LHCN-M2 (cell line): ENCODE measurements around the gene RPIA. TPM values are rescaled to one million over a fixed set of nuclear protein-coding genes. Genes with fewer than 3 reads are reported as not detected.
"Not testable (repeated sequence)": the region's sequence is repeated elsewhere in the genome, so short reads cannot be mapped to it uniquely, and the experiment has no call there.

Source experiments
- DNase-seq: peaks from one replicate; pipeline ENCODE4 v3.0.0-alpha.2; 2012; ENCODE audit warnings: low read depth
- total RNA-seq: library from RNA; depleted of rRNA; stranded (reverse); fragments of >200 nt; gene quantifications from 2 replicates; pipeline ENCODE4 v1.2.3, GENCODE V29; 2014; rRNA removed

The RPIA gene
- total RNA-seq, 1 experiment from 2014 or later: 8.0 TPM

DNA sequence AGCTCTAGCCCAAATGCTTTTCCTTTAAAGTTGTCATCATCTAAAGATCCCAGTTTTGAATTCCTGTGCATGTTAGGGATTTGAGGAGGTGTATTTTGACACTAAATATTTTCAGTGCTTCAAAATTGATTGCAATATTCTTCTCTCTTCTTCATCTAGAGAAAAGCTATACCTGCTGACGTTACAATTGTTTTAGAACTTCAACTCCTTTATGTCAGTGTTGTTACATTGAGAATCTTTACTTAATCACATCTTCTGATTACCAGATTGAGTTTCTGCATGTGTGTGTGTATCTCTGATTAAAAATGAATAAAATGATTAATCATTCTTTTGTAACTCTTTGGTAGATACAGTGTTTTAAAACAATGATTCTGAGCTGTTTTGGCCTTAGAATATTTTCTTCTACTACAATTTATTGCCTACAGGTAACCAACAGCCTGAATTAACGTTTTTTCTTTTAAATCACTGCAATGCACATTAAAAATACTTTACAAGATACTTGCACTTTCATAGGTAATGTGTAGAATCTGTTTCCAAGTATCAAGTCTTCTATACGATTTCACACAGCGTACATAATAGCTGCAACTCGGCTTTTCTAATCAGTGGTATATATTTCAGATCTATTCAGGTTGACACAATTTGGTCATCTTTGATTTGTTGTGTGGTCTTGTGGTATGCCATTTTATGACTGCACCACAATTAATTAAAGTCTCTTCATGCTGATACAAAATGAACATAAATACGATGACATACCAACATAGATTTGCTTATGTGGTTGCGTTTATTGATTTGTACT is 82.0 kb downstream of the RPIA start:
- DNase-seq: not testable (repeated sequence)

DNA sequence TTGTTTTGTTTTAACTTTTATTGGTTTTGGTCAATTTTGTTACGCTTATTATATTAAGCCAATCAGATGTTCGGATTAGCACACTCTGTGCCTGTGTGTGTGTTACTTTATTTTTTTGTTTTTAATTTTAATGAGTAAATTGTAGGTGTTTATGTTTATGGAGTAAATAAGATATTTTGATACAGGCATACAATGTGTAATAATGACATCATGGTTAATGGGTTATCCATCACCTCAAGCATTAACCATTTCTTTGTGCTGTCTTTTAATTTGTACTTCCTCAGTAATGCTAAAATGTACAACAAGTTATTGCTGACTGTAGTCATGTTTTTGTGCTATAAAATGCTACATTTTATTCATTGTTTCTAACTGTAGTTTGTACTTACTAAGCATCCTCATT is 97.7 kb downstream of the RPIA start:
- DNase-seq: not testable (repeated sequence)

DNA sequence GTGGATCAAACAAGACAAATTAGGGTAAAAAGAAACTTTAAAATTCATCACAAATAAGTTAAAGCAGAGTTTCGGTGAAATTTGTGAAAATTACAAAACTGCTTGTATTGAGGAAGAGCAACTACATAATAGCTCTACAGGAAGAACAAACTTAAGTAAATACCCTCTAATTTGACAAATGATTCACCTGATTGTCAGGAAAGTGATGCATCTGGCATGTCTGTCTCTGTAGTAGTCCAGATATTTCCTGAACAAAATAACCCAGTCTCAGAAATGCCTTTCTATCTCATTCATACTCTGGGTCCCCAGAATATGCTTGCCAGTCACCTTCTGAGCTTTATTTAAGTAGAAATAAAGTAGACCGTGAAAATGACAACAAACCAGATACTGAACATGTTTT is 104.5 kb downstream of the RPIA start:
- not testable (repeated sequence) for DNase-seq

DNA sequence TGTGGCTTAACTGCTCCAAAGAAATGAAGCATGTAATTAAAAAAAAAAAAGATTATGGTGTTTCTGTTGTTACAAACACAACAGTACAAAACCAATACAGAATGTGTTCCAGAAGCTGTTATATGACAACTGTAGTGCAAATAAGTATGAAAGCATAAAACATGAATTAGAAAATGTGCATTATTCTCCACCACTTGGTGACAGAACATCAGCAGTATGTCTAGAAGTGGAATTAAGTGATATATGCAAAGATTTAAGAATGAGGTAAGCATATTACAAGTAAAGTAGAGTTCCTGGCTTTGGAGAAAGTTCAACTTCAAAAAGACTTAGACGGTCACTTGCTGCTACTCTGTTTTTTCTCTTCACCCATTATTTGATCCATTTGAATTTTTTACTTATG is 105.0 kb downstream of the RPIA start:
- not testable (repeated sequence) for DNase-seq

DNA sequence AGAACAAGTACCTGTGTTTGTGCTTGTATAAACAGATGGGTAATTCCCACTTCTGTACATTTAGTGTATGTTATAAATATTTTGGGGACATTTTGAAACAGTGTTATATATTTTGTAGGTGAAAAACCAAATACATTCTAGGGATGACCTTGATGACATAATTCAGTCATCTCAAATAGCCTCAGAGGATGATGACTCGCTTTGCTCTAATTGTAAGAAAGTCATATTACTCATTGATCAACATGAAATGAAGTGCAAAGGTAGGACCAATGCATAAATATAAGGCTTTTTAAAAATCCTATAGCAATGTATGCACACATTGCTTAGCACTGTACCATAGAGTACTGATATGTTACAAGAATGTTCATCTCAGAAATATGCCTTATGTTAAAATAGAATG is 105.7 kb downstream of the RPIA start:
- DNase-seq: not testable (repeated sequence)

Other genes with a start within 250 kb of the RPIA start
- not detected in 2 replicates for gene FOXI3, start 239.0 kb upstream of the RPIA start, total RNA-seq
- gene EIF2AK3, start 64.2 kb upstream of the RPIA start, total RNA-seq: 10.3 and 11.1 TPM in 2 replicates